CD8-positive, alpha-beta memory T cell (primary cell): ENCODE measurements around the gene KCNK7. TPM values are rescaled to one million over a fixed set of nuclear protein-coding genes. Genes with fewer than 3 reads are reported as not detected.
A peak's percentile ranks its signal among the peaks of the same experiment; 100 is the strongest.

Experiments
- CTCF ChIA-PET: fragments of 350-600 bp; sonication (Branson Sonifier 250); formaldehyde crosslinking; loops from one replicate; lab custom pipeline; 2021; ENCODE audit warnings: antibody characterized with exemption; lab: Charles Lee
- POLR2A ChIA-PET: fragments of 350-600 bp; sonication (Branson Sonifier 250); formaldehyde crosslinking; loops from one replicate; lab custom pipeline; 2021; ENCODE audit warnings: antibody characterized with exemption; lab: Charles Lee
- DNase-seq, 5 donors: peaks; one replicate each; pipeline versions ENCODE4 v3.0.0 to v3.0.0-alpha.2; 2020 to 2022; ENCODE audit warnings: mixed read lengths in 1 of 5
- H3K27ac ChIP-seq: one replicate; pipeline ENCODE4 v1.7.0; 2013; ENCODE audit warnings: low read depth, mild to moderate bottlenecking, low read length, moderate library complexity
- H3K27me3 ChIP-seq: 2 replicates; pipeline ENCODE4 v1.7.0; 2013; ENCODE audit warnings: low read length, mild to moderate bottlenecking; ENCODE audit not compliant: insufficient read depth, poor library complexity, severe bottlenecking
- H3K36me3 ChIP-seq: 2 replicates; pipeline ENCODE4 v1.7.0; 2013; ENCODE audit warnings: mild to moderate bottlenecking, low read length, moderate library complexity; ENCODE audit not compliant: insufficient read depth
- H3K4me1 ChIP-seq: 2 replicates; pipeline ENCODE4 v1.7.0; 2013; ENCODE audit warnings: mild to moderate bottlenecking, low read length, moderate library complexity; ENCODE audit not compliant: insufficient read depth
- H3K4me3 ChIP-seq: 2 replicates; pipeline ENCODE4 v1.7.0; 2013; ENCODE audit warnings: mild to moderate bottlenecking, low read length
- H3K9me3 ChIP-seq: 2 replicates; pipeline ENCODE4 v1.7.0; 2013; ENCODE audit warnings: mild to moderate bottlenecking, low read length
- H3K27ac Mint-ChIP-seq, 8 donors: one replicate each; pipeline ENCODE4 v1.8.0; 2020 to 2021; ENCODE audit warnings: mixed read lengths in 8 of 8, mild to moderate bottlenecking in 6 of 8, inconsistent platforms in 3 of 8, moderate library complexity in 3 of 8
- H3K27me3 Mint-ChIP-seq, 2 donors: one replicate each; pipeline ENCODE4 v1.8.0; 2020 to 2021; ENCODE audit warnings: mixed read lengths in 2 of 2, mild to moderate bottlenecking in 1 of 2, moderate library complexity in 1 of 2
- H3K36me3 Mint-ChIP-seq, 3 donors: one replicate each; pipeline ENCODE4 v1.8.0; 2020 to 2021; ENCODE audit warnings: mixed read lengths in 3 of 3, inconsistent platforms in 1 of 3, mild to moderate bottlenecking in 1 of 3
- H3K4me1 Mint-ChIP-seq, 3 donors: one replicate each; pipeline ENCODE4 v1.8.0; 2020 to 2021; ENCODE audit warnings: mixed read lengths in 3 of 3, inconsistent platforms in 1 of 3, mild to moderate bottlenecking in 1 of 3
- H3K4me3 Mint-ChIP-seq, 7 donors: one replicate each; pipeline ENCODE4 v1.8.0; 2020 to 2021; ENCODE audit warnings: mixed read lengths in 7 of 7, mild to moderate bottlenecking in 6 of 7, moderate library complexity in 4 of 7, inconsistent platforms in 2 of 7
- H3K9me3 Mint-ChIP-seq, 5 donors: one replicate each; pipeline ENCODE4 v1.8.0; 2020 to 2022; ENCODE audit warnings: mixed read lengths in 5 of 5, mild to moderate bottlenecking in 3 of 5, moderate library complexity in 2 of 5, inconsistent platforms in 1 of 5
- polyA plus RNA-seq: library from polyadenylated mRNA; unstranded; fragments of 300-500 nt; fragmentation: Illumina TruSeq; gene quantifications from one replicate; pipeline ENCODE4 v1.2.3, GENCODE V29; 2021
- total RNA-seq, 2 experiments: library from RNA; stranded (reverse); gene quantifications; one replicate each; pipeline ENCODE4 v1.2.3, GENCODE V29; 2021

The KCNK7 gene
- total and polyA plus RNA-seq, 3 experiments from 2014 or later, result 0.59 to 0.64 TPM; not detected in 1

DNA sequence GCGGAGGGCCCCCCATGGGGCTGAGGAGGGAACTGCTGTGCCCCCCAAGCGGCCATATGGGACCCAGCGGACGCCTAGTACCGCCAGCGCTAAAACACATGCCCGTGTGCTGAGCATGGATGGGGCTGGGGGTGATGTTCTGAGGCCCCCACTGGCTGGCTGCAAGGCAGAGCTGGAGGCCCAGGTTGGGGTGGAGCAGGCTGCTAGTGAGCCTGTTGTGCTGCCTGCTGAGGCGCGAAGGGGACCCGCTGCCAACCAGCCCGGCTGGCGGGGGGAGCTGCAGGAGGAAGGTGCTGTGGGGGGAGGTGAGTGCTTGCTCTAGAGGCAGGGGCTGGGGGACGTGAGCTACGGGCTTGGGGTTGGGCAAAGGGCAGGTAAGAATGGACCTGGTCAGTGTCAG lies 23.2 kb upstream of the KCNK7 start:
- POLR2A ChIA-PET, result no interaction called here
- peaks cover 14% of the 10 kb centered on the region for H3K4me1 ChIP-seq
- H3K27me3 Mint-ChIP-seq, result no peaks in the 10 kb centered on the region

DNA sequence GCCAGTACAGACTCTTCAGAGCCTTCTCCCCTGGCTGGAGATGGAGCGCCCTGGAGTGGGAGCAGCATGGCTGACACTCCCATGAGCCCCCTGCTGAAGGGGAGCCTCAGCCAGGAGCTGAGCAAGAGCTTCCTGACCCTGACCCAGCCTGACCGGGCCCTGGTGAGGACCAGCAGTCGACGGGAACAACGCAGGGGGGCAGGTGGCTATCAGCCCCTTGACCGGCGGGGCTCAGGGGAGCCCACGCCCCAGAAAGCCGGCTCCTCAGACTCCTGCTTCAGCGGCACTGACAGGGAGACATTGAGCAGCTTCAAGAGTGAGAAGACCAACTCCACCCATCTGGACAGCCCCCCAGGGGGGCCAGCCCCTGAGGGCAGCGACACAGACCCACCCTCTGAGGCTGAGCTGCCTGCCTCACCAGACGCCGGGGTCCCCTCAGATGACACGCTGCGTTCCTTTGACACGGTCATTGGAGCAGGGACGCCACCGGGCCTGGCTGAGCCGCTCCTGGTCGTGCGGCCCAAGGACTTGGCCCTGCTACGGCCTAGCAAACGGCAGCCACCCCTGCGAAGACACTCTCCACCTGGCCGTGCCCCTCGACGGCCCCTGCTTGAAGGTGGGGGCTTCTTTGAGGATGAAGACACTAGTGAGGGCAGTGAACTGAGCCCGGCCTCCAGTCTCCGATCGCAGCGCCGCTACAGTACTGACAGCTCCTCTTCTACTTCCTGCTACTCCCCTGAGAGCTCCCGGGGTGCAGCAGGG lies 22.6 kb upstream of the KCNK7 start:
- Mint-ChIP-seq H3K4me3 (peak overlapping the region in 2 of 7 donors; percentile 56 to 89), H3K27me3 (no peaks in the 10 kb centered on the region), H3K4me1 (peaks cover 15 to 45% (median 15%) of the 10 kb centered on the region in 3 donors), H3K36me3 (peaks cover 0 to 72% (median 3%) of the 10 kb centered on the region in 3 donors), H3K9me3 (no peaks in the 10 kb centered on the region), H3K27ac (peak overlapping the region in 1 of 8 donors; percentile 19)
- no peak overlapping the region for H3K27ac ChIP-seq
- no peaks in the 10 kb centered on the region for H3K9me3 ChIP-seq
- H3K4me1 ChIP-seq, result peaks cover 16% of the 10 kb centered on the region
- ChIA-PET CTCF (no interaction called here), POLR2A (no interaction called here)
- no peak for DNase-seq
- peaks cover 16% of the 10 kb centered on the region for H3K36me3 ChIP-seq
- no peaks in the 10 kb centered on the region for H3K27me3 ChIP-seq
- no peak overlapping the region for H3K4me3 ChIP-seq

More for the DNA sequence above, 23.2 kb upstream of the KCNK7 start:
- DNase-seq, result no peak
- H3K36me3 ChIP-seq, result peaks cover 20% of the 10 kb centered on the region
- no peaks in the 10 kb centered on the region for H3K27me3 ChIP-seq
- Mint-ChIP-seq H3K27ac (peak overlapping the region in 1 of 8 donors; percentile 61), H3K4me1 (peaks cover 13 to 40% (median 14%) of the 10 kb centered on the region in 3 donors), H3K9me3 (no peaks in the 10 kb centered on the region), H3K4me3 (peak overlapping the region in 3 of 7 donors; percentile 15 to 78 (median 54)), H3K36me3 (peaks cover 0 to 78% (median 3%) of the 10 kb centered on the region in 3 donors)
- H3K27ac ChIP-seq, result no peak overlapping the region
- H3K9me3 ChIP-seq, result no peaks in the 10 kb centered on the region
- H3K4me3 ChIP-seq, result no peak overlapping the region
- CTCF ChIA-PET, result no interaction called here

DNA sequence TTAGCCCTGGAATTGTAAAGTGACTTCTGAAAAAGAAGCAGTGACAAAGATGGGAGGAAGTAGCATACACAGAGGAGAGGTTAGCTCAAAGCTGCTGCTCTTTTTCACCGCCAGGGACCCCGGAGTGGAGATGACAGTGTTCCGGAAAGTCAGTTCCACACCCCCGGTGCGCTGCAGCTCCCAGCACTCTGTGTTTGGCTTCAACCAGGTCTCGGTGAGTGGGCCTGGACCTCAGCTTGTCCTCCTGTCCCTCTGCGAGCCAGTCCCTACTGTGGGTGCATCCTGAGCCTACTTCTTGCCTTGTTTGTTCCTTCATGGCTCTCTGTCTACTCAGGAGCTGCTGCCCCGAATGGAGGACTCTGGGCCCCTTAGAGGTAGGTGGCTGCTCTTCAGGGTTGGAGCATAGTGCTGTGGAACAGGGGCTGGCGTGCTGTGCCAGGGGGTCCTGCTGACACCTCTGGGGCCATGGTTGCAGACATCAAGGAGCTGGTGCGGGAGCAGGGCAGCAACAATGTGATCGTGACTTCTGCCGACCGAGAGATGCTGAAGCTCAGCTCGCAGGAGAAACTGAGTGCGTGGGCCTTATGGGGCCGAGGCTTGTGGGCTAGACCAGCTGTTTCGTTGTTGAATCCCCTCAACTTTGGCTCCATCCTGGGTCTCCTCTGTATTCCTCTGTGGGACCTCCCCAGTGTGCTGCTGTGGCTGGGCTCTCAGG lies 21.7 kb upstream of the KCNK7 start:
- peak overlapping the region; percentile 70 for H3K27ac ChIP-seq
- H3K27me3 ChIP-seq, result no peaks in the 10 kb centered on the region
- no peaks in the 10 kb centered on the region for H3K9me3 ChIP-seq
- no peak overlapping the region for H3K4me3 ChIP-seq
- no peaks in the 10 kb centered on the region for H3K27me3 Mint-ChIP-seq
- peaks cover 21 to 54% (median 24%) of the 10 kb centered on the region in 3 donors for H3K4me1 Mint-ChIP-seq
- peaks cover 25% of the 10 kb centered on the region for H3K4me1 ChIP-seq
- no peaks in the 10 kb centered on the region for H3K9me3 Mint-ChIP-seq
- POLR2A ChIA-PET, result interaction anchor here (0.6 to 3.7 kb wide), 4 partner anchors 35 to 241 kb away, joined by 3 to 32 read pairs (median 4); partner anchors contain the start of genes CFL1 and FAM89B
- peak overlapping the region; percentile 89 to 96 (median 91) for H3K4me3 Mint-ChIP-seq
- no peak for DNase-seq
- CTCF ChIA-PET, result interaction anchor here (1.1 to 2.6 kb wide), 2 partner anchors 76 to 94 kb away, joined by 5 to 16 read pairs; partner anchors contain the start of gene KAT5
- peak overlapping the region; percentile 74 to 99 (median 94) for H3K27ac Mint-ChIP-seq
- peaks cover 0 to 67% (median 3%) of the 10 kb centered on the region in 3 donors for H3K36me3 Mint-ChIP-seq
- H3K36me3 ChIP-seq, result peaks cover 16% of the 10 kb centered on the region

DNA sequence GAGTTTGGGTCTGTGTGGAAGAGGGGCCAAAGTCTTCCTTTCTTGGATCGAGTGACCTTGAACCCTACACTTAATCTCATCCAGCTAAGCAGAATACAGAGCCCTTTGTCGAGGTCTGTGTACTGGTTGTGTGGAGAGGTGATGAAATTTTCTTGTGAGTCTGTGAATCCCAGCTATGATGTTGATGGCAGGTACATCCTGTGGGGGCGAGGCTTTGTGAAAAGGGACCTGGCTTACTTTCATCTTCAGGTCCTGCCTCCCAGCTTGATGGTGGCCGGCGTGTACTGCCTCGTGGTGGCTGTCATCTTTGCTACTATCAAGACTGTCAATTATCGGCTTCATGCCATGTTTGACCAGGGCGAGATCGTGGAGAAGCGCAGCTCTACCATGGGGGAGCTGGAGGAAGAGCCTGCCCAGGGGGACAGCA lies 21.0 kb upstream of the KCNK7 start:
- H3K36me3 Mint-ChIP-seq, result peaks cover 0 to 64% (median 2%) of the 10 kb centered on the region in 3 donors
- H3K4me3 Mint-ChIP-seq, result peak overlapping the region; percentile 89 to 96 (median 91)
- peak overlapping the region; percentile 70 for H3K27ac ChIP-seq
- peaks cover 32% of the 10 kb centered on the region for H3K4me1 ChIP-seq
- H3K9me3 Mint-ChIP-seq, result no peaks in the 10 kb centered on the region
- no peaks in the 10 kb centered on the region for H3K9me3 ChIP-seq
- H3K4me3 ChIP-seq, result peak overlapping the region; percentile 62
- ChIA-PET CTCF (interaction anchor here (1.1 to 2.6 kb wide), 2 partner anchors 75 to 95 kb away, joined by 5 to 16 read pairs; partner anchors contain the start of gene KAT5), POLR2A (interaction anchor here (0.6 to 3.7 kb wide), 6 partner anchors 22 to 242 kb away, joined by 3 to 32 read pairs (median 4); partner anchors contain the start of genes CFL1, FAM89B and SIPA1)
- H3K27me3 ChIP-seq, result no peaks in the 10 kb centered on the region
- H3K27ac Mint-ChIP-seq, result peak overlapping the region; percentile 74 to 99 (median 94)
- H3K27me3 Mint-ChIP-seq, result no peaks in the 10 kb centered on the region
- DNase-seq, result no peak
- peaks cover 26 to 58% (median 31%) of the 10 kb centered on the region in 3 donors for H3K4me1 Mint-ChIP-seq
- peaks cover 16% of the 10 kb centered on the region for H3K36me3 ChIP-seq

DNA sequence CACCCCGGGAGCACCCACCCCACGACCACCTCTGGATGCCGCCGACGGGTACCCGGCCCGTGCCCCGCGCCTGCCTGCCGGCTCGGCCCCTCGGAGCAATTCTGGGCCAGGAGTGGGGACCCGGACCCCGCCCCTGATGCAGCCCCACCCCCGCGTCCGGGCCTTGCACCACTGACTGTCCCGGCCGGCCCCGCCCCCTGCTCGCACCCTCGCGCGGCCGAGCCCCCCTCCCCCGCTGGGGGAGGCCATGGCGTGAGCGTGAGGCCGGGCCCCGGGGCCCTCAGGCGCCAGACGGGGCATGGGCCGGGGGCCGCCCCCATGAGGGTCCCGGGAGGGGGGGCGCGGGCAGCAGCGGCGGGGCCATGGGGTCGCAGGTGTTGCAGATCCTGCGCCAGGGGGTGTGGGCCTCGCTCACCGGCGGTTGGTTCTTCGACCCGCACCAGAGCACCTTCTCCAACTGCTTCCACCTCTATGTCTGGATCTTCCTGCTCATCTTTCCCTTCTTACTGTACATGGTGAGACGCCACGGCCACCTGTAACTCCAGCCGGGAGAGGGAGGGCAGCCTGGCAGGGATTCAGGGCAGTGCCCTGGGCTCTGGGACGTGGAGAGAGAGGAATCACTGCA lies 20.5 kb upstream of the KCNK7 start:
- Mint-ChIP-seq H3K36me3 (peaks cover 0 to 59% (median 2%) of the 10 kb centered on the region in 3 donors), H3K4me1 (peaks cover 26 to 62% (median 31%) of the 10 kb centered on the region in 3 donors), H3K4me3 (peak overlapping the region; percentile 89 to 99 (median 97)), H3K9me3 (no peaks in the 10 kb centered on the region), H3K27me3 (no peaks in the 10 kb centered on the region), H3K27ac (peak overlapping the region; percentile 88 to 100 (median 99))
- H3K27ac ChIP-seq, result peak overlapping the region; percentile 70
- H3K4me1 ChIP-seq, result peaks cover 38% of the 10 kb centered on the region
- H3K36me3 ChIP-seq, result peaks cover 12% of the 10 kb centered on the region
- ChIA-PET POLR2A (interaction anchor here (0.6 to 3.7 kb wide), 18 partner anchors 10 to 275 kb away, joined by 3 to 32 read pairs (median 8); partner anchors contain the start of genes CCDC85B, CFL1, EHBP1L1 and FAM89B), CTCF (interaction anchor here (1.1 to 2.6 kb wide), 11 partner anchors 9 to 244 kb away, joined by 3 to 28 read pairs (median 6); partner anchors contain the start of genes EHBP1L1, KAT5, MUS81 and RELA)
- no peaks in the 10 kb centered on the region for H3K27me3 ChIP-seq
- H3K4me3 ChIP-seq, result peak overlapping the region; percentile 67
- peak in 2 of 5 donors; percentile 18 to 47 for DNase-seq
- H3K9me3 ChIP-seq, result no peaks in the 10 kb centered on the region

DNA sequence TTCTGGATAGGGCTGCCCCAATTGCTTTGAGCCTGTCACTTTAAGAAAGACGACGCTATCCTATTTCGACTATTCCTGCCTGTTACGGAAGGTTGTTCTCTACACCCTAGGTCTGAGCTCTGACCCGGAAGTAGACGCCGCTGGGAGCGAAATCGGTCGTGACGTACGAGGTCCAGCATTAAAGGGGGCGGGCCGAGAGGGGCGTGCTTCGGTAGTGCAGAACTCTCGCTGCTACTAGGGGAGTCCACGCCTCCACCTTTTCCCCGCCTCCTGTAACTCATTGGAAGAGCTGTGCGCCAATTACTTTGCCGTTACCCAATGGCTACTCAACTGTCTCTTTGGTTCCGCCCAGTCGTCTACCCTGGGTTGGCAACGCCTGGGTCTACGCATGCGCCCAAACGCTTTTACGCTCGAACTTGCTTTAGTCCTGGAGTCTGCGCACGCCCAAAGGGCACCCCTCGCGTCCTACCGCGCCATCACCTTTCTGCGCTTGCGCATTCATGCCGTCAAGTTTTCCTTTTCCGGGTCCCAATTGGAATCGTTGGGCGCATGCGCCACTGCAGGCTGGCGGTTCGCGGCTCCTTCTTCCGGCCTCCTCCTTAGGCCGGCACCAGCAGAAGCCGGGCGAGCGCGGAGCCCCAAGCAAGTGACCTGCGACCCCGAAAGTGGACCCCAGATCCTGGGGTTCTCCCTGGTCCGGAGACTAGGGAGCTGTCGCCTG lies 19.8 kb upstream of the KCNK7 start, which contains the start of gene PCNX3:
PCNX3 (plus strand) TSS at position 548 of the 721 bp plus-strand sequence. CDS start 536 bp downstream, outside the sequence.
- peak within 1 kb of the TSS; percentile 91 for H3K27ac ChIP-seq
- peaks cover 44% of the 10 kb centered on the region for H3K4me1 ChIP-seq
- peaks cover 0 to 61% (median 2%) of the 10 kb centered on the region in 3 donors for H3K36me3 Mint-ChIP-seq
- peaks cover 12% of the 10 kb centered on the region for H3K36me3 ChIP-seq
- peak; percentile 100 for DNase-seq
- CTCF ChIA-PET, result interaction anchor here (0.8 to 2.6 kb wide), 16 partner anchors 10 to 575 kb away, joined by 3 to 28 read pairs (median 4); partner anchors contain the start of genes EHBP1L1, KAT5, MUS81 and RELA
- peak within 1 kb of the TSS; percentile 88 to 100 (median 99) for H3K27ac Mint-ChIP-seq
- H3K9me3 Mint-ChIP-seq, result no peaks in the 10 kb centered on the region
- H3K27me3 ChIP-seq, result no peaks in the 10 kb centered on the region
- POLR2A ChIA-PET, result interaction anchor here (0.6 to 3.7 kb wide), 27 partner anchors 9 to 386 kb away, joined by 3 to 32 read pairs (median 5); partner anchors contain the start of genes CCDC85B, CFL1, EHBP1L1 and FAM89B
- H3K27me3 Mint-ChIP-seq, result no peaks in the 10 kb centered on the region
- H3K4me3 ChIP-seq, result peak within 1 kb of the TSS; percentile 93
- H3K9me3 ChIP-seq, result no peaks in the 10 kb centered on the region
- H3K4me1 Mint-ChIP-seq, result peaks cover 31 to 66% (median 37%) of the 10 kb centered on the region in 3 donors
- peak within 1 kb of the TSS; percentile 89 to 99 (median 97) for H3K4me3 Mint-ChIP-seq
